ENCODE results near the gene SYNJ2.

SYNJ2 gene

DNA sequence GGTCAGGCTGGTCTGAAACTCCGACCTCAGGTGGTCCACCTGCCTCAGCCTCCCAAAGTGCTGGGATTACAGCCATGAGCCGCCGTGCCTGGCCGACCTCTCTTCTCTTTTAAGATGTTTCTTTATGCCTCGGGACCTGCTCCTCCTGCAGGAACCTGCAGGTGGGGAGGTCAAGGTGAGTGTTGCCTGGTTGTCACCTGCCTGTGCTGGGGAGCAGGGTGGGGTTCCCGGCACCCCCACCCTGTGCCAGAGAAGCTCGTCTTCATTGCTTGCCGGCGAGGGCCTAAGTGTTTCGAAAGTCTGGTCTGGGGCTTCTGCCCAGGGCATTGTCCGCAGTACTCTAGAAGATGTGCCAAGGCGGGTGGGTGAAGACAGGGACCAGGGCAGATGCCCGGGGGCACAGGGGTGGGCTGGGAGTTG, 36.0 kb downstream of the SYNJ2 start:
- Histone ChIP-seq H3K27me3 (ENCODE audit: control insufficient read depth in 1 of 2, insufficient read depth in 2 of 2, low read length in 2 of 2) (no peaks in the 10 kb centered on the region), H3K27ac (ENCODE audit: low read length) (peak overlapping the region; percentile 81), H3K4me3 (ENCODE audit: low read length in 2 of 2) (no peak overlapping the region), H3K9me3 (ENCODE audit: control insufficient read depth in 2 of 2, low read length in 2 of 2) (no peaks in the 10 kb centered on the region), H3K4me1 (ENCODE audit: control insufficient read depth, insufficient read depth, low read length) (peaks cover 19% of the 10 kb centered on the region), H3K36me3 (ENCODE audit: control insufficient read depth in 2 of 2, insufficient read depth in 2 of 2, low read length in 2 of 2) (peaks cover 0 to 6% of the 10 kb centered on the region in 2 donors), H3K9ac (ENCODE audit: low read length in 2 of 2) (no peak overlapping the region)

DNA sequence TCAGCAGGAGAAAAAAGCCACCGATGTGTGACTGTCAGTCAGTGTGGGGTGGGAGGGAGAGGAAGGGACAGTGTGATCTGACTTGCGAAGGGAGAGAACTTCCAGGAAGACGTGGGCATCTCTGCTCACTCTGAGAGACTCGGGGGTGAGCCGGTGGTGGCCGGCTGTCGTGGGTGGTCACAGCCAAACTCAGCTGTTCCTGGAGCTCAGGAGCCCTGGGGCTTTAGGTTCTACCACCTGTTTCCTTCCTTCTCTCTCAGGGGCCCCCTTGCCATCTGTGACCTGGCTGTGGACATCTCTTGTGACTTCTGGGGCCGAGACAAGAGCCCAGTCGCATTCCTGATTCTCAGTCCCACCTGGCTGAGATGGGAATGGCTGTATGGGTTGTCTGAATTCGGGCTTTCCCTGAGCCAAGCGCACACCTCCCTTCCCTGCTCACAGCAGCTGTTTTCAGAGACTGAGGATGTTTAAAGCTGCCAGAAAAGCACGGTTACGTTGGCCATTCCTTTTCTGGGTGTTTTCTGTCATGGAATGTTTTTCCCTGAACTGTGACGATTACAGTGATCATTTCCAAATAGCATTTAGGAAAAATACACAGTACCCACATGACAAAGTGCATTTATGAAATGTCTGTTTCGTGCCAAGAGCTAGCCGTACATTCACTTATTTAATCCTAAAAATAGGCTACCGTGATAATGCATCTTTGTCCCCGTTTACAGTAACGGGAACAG, 36.5 kb downstream of the SYNJ2 start:
- Histone ChIP-seq H3K27me3 (ENCODE audit: control insufficient read depth in 1 of 2, insufficient read depth in 2 of 2, low read length in 2 of 2) (no peaks in the 10 kb centered on the region), H3K36me3 (ENCODE audit: control insufficient read depth in 2 of 2, insufficient read depth in 2 of 2, low read length in 2 of 2) (peaks cover 0 to 6% of the 10 kb centered on the region in 2 donors), H3K9me3 (ENCODE audit: control insufficient read depth in 2 of 2, low read length in 2 of 2) (no peaks in the 10 kb centered on the region), H3K27ac (ENCODE audit: low read length) (peak overlapping the region; percentile 81), H3K4me1 (ENCODE audit: control insufficient read depth, insufficient read depth, low read length) (peaks cover 19% of the 10 kb centered on the region), H3K4me3 (ENCODE audit: low read length in 2 of 2) (peak overlapping the region in 1 of 2 donors; percentile 40), H3K9ac (ENCODE audit: low read length in 2 of 2) (no peak overlapping the region)

DNA sequence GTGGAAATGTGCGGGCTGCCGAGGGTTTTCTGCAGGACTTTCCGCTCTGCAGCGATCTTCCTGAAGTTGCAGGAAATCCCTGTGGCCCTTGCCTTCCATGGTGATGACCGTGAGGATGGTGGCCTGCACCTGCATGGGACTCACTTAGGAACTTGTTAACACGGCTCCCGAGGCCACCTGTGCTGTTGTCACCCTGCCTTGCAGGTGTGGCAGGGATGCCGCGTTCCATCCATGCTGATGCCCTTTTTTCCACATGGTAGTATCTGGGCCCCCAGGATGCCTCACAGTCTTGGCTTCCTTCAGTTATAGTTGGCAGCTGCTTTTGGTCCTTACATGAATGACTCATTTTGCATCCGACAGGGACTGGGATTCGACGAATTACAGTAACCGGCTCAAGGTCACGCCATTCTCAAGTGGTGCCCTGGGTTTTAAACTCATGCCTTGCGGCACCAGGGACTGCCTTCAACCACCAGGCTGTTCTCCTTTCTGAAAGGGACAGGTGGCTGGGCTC, 37.2 kb downstream of the SYNJ2 start:
- H3K9ac ChIP-seq (ENCODE audit: low read length in 2 of 2) = no peak overlapping the region
- no peaks in the 10 kb centered on the region for H3K9me3 ChIP-seq (ENCODE audit: control insufficient read depth in 2 of 2, low read length in 2 of 2)
- peaks cover 0 to 6% of the 10 kb centered on the region in 2 donors for H3K36me3 ChIP-seq (ENCODE audit: control insufficient read depth in 2 of 2, insufficient read depth in 2 of 2, low read length in 2 of 2)
- H3K27ac ChIP-seq (ENCODE audit: low read length) = peak overlapping the region; percentile 81
- H3K4me3 ChIP-seq (ENCODE audit: low read length in 2 of 2) = peak overlapping the region in 1 of 2 donors; percentile 40
- peaks cover 19% of the 10 kb centered on the region for H3K4me1 ChIP-seq (ENCODE audit: control insufficient read depth, insufficient read depth, low read length)
- no peaks in the 10 kb centered on the region for H3K27me3 ChIP-seq (ENCODE audit: control insufficient read depth in 1 of 2, insufficient read depth in 2 of 2, low read length in 2 of 2)

DNA sequence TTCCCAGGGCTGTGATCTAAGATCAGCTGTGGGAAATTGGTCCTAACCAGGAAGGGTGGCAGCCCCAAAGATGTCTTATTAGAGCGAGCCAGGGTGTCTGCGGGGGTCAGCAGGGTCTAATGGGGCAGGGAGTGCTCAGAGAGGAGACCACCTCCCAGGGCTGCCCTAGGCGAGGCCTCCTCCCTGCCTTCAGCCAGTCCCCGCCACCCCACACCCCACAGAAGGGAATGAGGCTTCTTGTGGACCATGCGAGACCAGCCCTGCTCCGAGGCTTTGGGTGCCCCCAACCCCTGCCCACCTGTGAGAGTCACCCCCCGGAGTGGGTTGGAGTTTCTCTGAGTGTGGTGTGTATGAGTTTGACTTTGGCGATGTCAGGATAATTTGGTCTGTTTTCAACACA, 37.8 kb downstream of the SYNJ2 start:
- Histone ChIP-seq H3K9ac (ENCODE audit: low read length in 2 of 2) (no peak overlapping the region), H3K27ac (ENCODE audit: low read length) (peak overlapping the region; percentile 81), H3K4me3 (ENCODE audit: low read length in 2 of 2) (no peak overlapping the region), H3K4me1 (ENCODE audit: control insufficient read depth, insufficient read depth, low read length) (peaks cover 19% of the 10 kb centered on the region), H3K27me3 (ENCODE audit: control insufficient read depth in 1 of 2, insufficient read depth in 2 of 2, low read length in 2 of 2) (no peaks in the 10 kb centered on the region), H3K36me3 (ENCODE audit: control insufficient read depth in 2 of 2, insufficient read depth in 2 of 2, low read length in 2 of 2) (peaks cover 0 to 6% of the 10 kb centered on the region in 2 donors), H3K9me3 (ENCODE audit: control insufficient read depth in 2 of 2, low read length in 2 of 2) (no peaks in the 10 kb centered on the region)

DNA sequence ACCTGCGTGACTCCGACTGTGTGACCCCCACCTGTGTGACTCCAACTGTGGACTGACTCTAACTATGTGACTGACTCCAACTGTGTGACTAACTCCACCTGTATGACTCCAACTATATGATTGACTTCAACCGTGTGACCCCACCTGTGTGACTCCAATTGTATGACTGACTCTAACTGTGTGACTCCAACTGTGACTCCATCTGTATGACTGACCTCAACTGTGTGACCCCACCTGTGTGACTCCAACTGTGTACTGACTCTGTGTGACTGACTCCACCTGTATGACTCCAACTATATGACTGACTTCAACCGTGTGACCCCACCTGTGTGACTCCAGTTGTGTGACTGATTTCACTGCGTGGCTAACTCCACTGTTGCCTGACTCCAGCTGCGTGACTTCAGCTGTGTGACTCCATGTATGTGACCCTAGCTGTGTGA, 38.6 kb downstream of the SYNJ2 start:
- H3K9ac ChIP-seq (ENCODE audit: low read length in 2 of 2) = no peak overlapping the region
- H3K4me3 ChIP-seq (ENCODE audit: low read length in 2 of 2) = no peak overlapping the region
- peaks cover 19% of the 10 kb centered on the region for H3K4me1 ChIP-seq (ENCODE audit: control insufficient read depth, insufficient read depth, low read length)
- no peak overlapping the region for H3K27ac ChIP-seq (ENCODE audit: low read length)
- H3K27me3 ChIP-seq (ENCODE audit: control insufficient read depth in 1 of 2, insufficient read depth in 2 of 2, low read length in 2 of 2) = no peaks in the 10 kb centered on the region
- H3K9me3 ChIP-seq (ENCODE audit: control insufficient read depth in 2 of 2, low read length in 2 of 2) = no peaks in the 10 kb centered on the region
- peaks cover 0 to 6% of the 10 kb centered on the region in 2 donors for H3K36me3 ChIP-seq (ENCODE audit: control insufficient read depth in 2 of 2, insufficient read depth in 2 of 2, low read length in 2 of 2)

DNA sequence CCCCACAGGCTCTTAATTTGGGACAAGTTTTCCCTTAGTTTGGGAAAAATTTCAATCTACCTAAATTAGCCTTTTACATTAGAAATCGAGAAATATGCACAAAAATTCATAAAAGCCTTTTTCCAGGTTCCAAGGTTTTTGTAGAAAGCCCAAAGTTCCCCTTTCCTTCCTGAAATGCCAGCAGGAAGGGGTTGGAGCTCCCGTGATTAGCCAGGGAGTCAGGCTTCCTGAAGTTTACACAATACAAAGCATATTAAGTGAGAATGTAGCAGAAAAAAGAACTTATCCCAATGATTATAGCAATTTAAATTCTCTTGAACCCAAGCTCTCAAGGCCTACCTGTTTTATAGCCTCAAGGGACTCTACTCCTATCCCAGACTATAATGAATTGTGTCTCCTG, 39.1 kb downstream of the SYNJ2 start:
- no peak overlapping the region for H3K4me3 ChIP-seq (ENCODE audit: low read length in 2 of 2)
- H3K9me3 ChIP-seq (ENCODE audit: control insufficient read depth in 2 of 2, low read length in 2 of 2) = no peaks in the 10 kb centered on the region
- no peak overlapping the region for H3K27ac ChIP-seq (ENCODE audit: low read length)
- no peak overlapping the region for H3K9ac ChIP-seq (ENCODE audit: low read length in 2 of 2)
- peaks cover 0 to 6% of the 10 kb centered on the region in 2 donors for H3K36me3 ChIP-seq (ENCODE audit: control insufficient read depth in 2 of 2, insufficient read depth in 2 of 2, low read length in 2 of 2)
- H3K4me1 ChIP-seq (ENCODE audit: control insufficient read depth, insufficient read depth, low read length) = peaks cover 19% of the 10 kb centered on the region
- no peaks in the 10 kb centered on the region for H3K27me3 ChIP-seq (ENCODE audit: control insufficient read depth in 1 of 2, insufficient read depth in 2 of 2, low read length in 2 of 2)

DNA sequence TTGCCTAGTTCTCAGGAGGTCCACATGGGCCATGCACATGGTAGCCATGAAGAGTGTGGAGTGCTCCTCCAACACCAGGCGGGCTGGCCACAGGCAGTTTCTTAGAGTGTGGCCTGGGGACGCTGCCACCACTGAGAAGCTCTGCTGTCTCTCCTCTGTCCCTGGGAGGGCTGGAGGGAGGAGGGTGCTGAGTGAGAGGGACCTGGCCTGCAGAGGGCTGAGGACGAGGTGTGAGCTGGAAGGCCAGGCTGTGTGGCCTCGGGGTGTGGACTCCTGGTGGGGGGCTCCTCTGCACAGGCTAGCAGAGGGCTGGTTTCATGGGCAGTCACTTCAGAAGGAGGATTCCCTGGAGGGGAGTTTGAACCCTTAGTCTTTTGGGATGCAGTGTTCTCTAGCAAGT, 39.7 kb downstream of the SYNJ2 start:
- Histone ChIP-seq H3K9me3 (ENCODE audit: control insufficient read depth in 2 of 2, low read length in 2 of 2) (no peaks in the 10 kb centered on the region), H3K27ac (ENCODE audit: low read length) (no peak overlapping the region), H3K27me3 (ENCODE audit: control insufficient read depth in 1 of 2, insufficient read depth in 2 of 2, low read length in 2 of 2) (no peaks in the 10 kb centered on the region), H3K36me3 (ENCODE audit: control insufficient read depth in 2 of 2, insufficient read depth in 2 of 2, low read length in 2 of 2) (peaks cover 0 to 6% of the 10 kb centered on the region in 2 donors), H3K4me1 (ENCODE audit: control insufficient read depth, insufficient read depth, low read length) (peaks cover 25% of the 10 kb centered on the region), H3K4me3 (ENCODE audit: low read length in 2 of 2) (no peak overlapping the region), H3K9ac (ENCODE audit: low read length in 2 of 2) (no peak overlapping the region)

DNA sequence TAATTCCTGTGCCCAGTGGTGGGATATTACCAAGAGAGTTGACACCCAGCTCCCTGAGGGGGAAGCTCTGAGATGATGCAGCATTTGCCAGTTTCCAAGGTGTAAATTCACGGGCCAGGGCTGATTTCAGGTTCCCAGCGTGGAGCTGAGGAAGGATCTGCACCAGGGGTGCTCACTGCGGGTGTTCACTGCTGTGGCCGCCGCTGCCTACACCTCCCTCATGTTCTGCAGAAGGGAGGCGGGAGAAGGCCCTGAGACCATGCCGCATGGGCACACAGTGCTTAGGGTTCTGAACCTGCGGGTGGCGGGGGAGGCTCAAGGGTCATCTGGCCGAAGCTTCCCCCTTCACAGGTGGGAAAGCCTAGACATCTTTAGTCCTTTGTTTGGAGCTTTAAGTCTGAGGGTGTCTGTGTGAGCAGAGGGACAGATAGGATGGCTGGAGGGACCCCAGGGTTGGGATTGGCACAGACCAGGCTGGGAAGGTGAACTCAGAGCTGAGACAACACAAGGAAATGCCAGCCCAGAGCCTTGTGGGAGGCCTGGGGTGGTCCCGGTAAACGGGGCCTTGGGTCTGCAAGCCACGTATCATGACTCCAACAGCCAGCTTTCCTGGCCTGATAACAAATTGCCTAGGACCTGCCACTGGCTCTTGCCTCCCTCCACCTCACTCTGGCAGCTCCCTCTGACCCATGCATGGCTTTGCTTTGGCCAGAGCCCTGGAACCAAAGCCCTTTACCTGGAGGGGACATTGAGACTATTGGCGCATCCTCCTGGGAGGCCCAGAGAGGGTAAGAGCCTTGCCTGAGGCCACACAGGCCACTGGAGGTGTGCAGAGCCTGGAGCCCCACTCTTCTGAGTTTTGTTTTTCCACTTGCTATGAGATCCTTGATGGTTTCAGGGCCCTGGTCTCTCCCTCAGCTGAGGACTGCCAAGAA, 40.4 kb downstream of the SYNJ2 start:
- Histone ChIP-seq H3K4me3 (ENCODE audit: low read length in 2 of 2) (no peak overlapping the region), H3K36me3 (ENCODE audit: control insufficient read depth in 2 of 2, insufficient read depth in 2 of 2, low read length in 2 of 2) (peaks cover 0 to 6% of the 10 kb centered on the region in 2 donors), H3K9ac (ENCODE audit: low read length in 2 of 2) (no peak overlapping the region), H3K4me1 (ENCODE audit: control insufficient read depth, insufficient read depth, low read length) (peaks cover 32% of the 10 kb centered on the region), H3K27me3 (ENCODE audit: control insufficient read depth in 1 of 2, insufficient read depth in 2 of 2, low read length in 2 of 2) (no peaks in the 10 kb centered on the region), H3K9me3 (ENCODE audit: control insufficient read depth in 2 of 2, low read length in 2 of 2) (no peaks in the 10 kb centered on the region), H3K27ac (ENCODE audit: low read length) (no peak overlapping the region)

DNA sequence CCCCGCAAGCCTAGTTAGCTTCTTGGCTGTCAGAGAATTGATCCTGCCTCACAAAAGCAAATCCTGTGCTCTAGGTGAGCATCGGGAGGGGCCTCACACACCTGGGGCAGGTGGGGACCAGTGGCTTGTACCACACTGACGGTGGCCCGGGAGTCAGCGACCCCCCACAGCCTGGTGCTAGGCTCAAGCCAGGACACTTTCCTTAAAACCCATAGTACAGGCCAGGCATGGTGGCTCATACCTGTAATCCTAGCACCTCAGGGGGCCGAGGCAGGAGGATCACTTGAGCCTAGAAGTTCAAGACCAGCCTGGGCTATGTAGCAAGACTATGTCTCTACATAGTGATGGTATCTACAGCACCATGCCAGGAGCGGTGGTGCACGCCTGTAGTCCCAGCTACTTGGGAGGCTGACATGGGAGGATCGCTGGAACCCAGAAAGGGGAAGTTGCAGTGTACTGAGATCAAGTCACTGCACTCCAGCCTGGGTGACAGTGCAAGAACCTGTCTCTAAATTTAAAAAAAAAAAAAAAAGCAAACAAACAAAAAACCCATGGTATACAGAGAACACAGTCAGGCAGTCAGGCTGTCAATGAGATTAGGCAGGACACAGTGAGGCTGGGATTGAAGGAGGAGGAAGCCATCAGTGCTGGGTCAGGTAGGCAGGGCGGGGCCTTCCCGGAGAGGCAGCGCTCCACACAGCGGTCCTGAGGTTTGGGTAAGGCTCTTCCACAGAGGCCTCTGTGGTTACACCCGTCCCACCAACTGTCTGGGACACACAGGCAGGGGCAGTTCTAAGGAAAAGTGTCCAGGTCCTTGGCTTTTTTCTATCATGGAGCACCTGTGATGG, 41.3 kb downstream of the SYNJ2 start:
- H3K9me3 ChIP-seq (ENCODE audit: control insufficient read depth in 2 of 2, low read length in 2 of 2) = no peaks in the 10 kb centered on the region
- H3K27me3 ChIP-seq (ENCODE audit: control insufficient read depth in 1 of 2, insufficient read depth in 2 of 2, low read length in 2 of 2) = no peaks in the 10 kb centered on the region
- H3K36me3 ChIP-seq (ENCODE audit: control insufficient read depth in 2 of 2, insufficient read depth in 2 of 2, low read length in 2 of 2) = peaks cover 0 to 6% of the 10 kb centered on the region in 2 donors
- H3K4me3 ChIP-seq (ENCODE audit: low read length in 2 of 2) = no peak overlapping the region
- no peak overlapping the region for H3K27ac ChIP-seq (ENCODE audit: low read length)
- H3K4me1 ChIP-seq (ENCODE audit: control insufficient read depth, insufficient read depth, low read length) = peaks cover 36% of the 10 kb centered on the region
- H3K9ac ChIP-seq (ENCODE audit: low read length in 2 of 2) = no peak overlapping the region

DNA sequence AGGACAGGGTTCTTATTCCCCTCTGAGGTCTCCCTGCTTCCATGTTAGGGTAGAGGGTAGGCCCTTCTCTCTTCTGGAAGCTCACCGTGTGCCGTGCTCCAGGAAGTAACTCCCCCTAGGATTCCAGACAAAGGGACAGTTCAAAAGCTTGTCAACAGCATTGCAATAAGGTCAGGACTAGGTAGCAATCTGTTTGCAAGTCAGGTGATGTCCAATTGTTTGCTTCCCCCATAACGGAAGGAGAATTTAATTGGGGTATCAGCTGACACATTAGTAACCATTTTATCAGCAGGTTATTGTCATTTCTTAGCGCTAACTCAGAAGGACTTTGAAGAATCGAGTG, 41.9 kb downstream of the SYNJ2 start:
- H3K9me3 ChIP-seq (ENCODE audit: control insufficient read depth in 2 of 2, low read length in 2 of 2) = no peaks in the 10 kb centered on the region
- no peak overlapping the region for H3K4me3 ChIP-seq (ENCODE audit: low read length in 2 of 2)
- no peak overlapping the region for H3K27ac ChIP-seq (ENCODE audit: low read length)
- H3K9ac ChIP-seq (ENCODE audit: low read length in 2 of 2) = no peak overlapping the region
- peaks cover 0 to 6% of the 10 kb centered on the region in 2 donors for H3K36me3 ChIP-seq (ENCODE audit: control insufficient read depth in 2 of 2, insufficient read depth in 2 of 2, low read length in 2 of 2)
- H3K27me3 ChIP-seq (ENCODE audit: control insufficient read depth in 1 of 2, insufficient read depth in 2 of 2, low read length in 2 of 2) = no peaks in the 10 kb centered on the region
- H3K4me1 ChIP-seq (ENCODE audit: control insufficient read depth, insufficient read depth, low read length) = peaks cover 35% of the 10 kb centered on the region

Measured in stomach smooth muscle (tissue), 2 donors.